ENCODE data around the gene ZNF385B. TPM values are rescaled to one million over a fixed set of nuclear protein-coding genes. Genes with fewer than 3 reads are reported as not detected.

The ZNF385B gene
- total and polyA plus RNA-seq, 2 donors from 2014 or later: 5.9 to 10.9 TPM

GRCh38 chr2:179875864-179876263 is 14.5 kb upstream of the ZNF385B start:
- Histone ChIP-seq H3K9me3 (ENCODE audit: control insufficient read depth in 2 of 3, insufficient read depth in 1 of 3, low read length in 3 of 3) (no peaks in the 10 kb centered on the region), H3K9ac (ENCODE audit: low read length in 3 of 3) (no peak overlapping the region), H3K36me3 (ENCODE audit: control insufficient read depth in 2 of 3, insufficient read depth in 3 of 3, low read length in 3 of 3) (no peaks in the 10 kb centered on the region), H3K27me3 (ENCODE audit: control insufficient read depth, insufficient read depth, low read length) (no peaks in the 10 kb centered on the region), H3K27ac (ENCODE audit: low read depth in 2 of 2, low read length in 2 of 2) (no peak overlapping the region), H3K4me1 (ENCODE audit: control insufficient read depth in 2 of 3, insufficient read depth in 2 of 3, low read depth in 1 of 3, low read length in 3 of 3) (no peaks in the 10 kb centered on the region), H3K4me3 (ENCODE audit: low read length in 3 of 3) (no peak overlapping the region)
- DNase-seq (no peak), FAIRE-seq (no peak)
- intact Hi-C loops (cut with DNase I): no loop called here
- TF ChIP-seq CTCF (IDR thresholded peaks at IDR 0.05; ENCODE audit: borderline replicate concordance, extremely low read depth, insufficient read depth): no peak

DNA sequence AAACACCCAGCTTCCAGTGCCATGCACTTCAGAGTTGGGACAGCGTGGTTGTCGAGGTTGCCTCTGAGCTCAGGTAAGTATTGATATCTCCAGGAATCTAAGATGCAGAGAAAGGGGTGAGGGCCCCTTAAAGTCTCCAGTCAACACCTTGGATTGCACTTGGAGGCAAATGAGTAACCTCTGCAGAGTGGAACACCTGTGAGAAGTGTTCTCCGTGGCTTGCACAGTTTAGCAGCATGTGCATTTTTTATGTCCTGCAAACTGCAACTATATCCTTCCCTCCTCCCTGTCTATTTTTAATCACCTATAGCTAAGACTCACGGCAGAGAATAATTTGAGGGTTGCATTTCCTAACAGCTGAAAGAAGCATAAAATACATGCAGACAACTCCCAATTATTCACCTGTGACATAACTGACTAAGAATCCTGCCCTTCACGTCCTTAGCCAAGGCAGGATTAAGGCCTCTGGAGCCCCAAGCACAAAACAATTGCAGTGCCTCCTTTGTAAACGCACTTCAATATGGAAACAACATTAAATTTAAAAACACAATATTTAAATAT is 1.6 kb upstream of the ZNF385B start:
- peaks cover 15% of the 10 kb centered on the region for H3K27me3 ChIP-seq (ENCODE audit: control insufficient read depth, insufficient read depth, low read length)

DNA sequence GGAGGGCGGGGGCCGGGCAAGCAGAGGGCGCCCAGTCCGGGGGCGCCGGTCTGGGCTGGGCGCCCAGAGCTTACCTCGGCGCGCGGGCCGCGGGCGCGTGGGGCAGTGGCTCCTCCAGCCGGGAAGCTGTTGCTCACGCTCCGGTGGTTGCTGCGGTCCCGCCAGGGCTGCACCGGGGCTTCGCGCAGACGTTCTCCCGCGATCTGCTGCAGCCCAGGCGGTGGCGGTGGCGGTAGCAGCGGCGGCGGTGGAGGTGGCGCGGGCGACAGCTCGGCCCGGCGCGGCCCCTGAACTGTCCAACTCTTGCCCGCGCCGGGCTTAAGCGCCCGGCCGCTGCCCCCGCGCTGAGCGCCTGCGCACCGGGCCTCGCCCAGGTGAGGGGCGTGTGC is 391 bp downstream of the ZNF385B start:
- Histone ChIP-seq H3K36me3 (ENCODE audit: control insufficient read depth in 2 of 3, insufficient read depth in 3 of 3, low read length in 3 of 3) (no peaks in the 10 kb centered on the region), H3K9me3 (ENCODE audit: control insufficient read depth in 2 of 3, insufficient read depth in 1 of 3, low read length in 3 of 3) (no peaks in the 10 kb centered on the region), H3K27ac (ENCODE audit: low read depth in 2 of 2, low read length in 2 of 2) (no peak overlapping the region), H3K9ac (ENCODE audit: low read length in 3 of 3) (no peak overlapping the region), H3K4me1 (ENCODE audit: control insufficient read depth in 2 of 3, insufficient read depth in 2 of 3, low read depth in 1 of 3, low read length in 3 of 3) (peaks cover 0 to 7% (median 0%) of the 10 kb centered on the region in 3 donors), H3K27me3 (ENCODE audit: control insufficient read depth, insufficient read depth, low read length) (peaks cover 16% of the 10 kb centered on the region), H3K4me3 (ENCODE audit: low read length in 3 of 3) (peak overlapping the region in 1 of 3 donors; percentile 55)
- intact Hi-C loops (cut with DNase I): no loop called here
- no peak for TF ChIP-seq CTCF (IDR thresholded peaks at IDR 0.05; ENCODE audit: borderline replicate concordance, extremely low read depth, insufficient read depth)
- DNase-seq (peak; percentile 38 to 74 (median 47)), FAIRE-seq (no peak)

More for the DNA sequence above, 1.6 kb upstream of the ZNF385B start:
- intact Hi-C loops (cut with DNase I): no loop called here
- no peak for FAIRE-seq
- DNase-seq: no peak
- Histone ChIP-seq H3K9me3 (ENCODE audit: control insufficient read depth in 2 of 3, insufficient read depth in 1 of 3, low read length in 3 of 3) (no peaks in the 10 kb centered on the region), H3K4me1 (ENCODE audit: control insufficient read depth in 2 of 3, insufficient read depth in 2 of 3, low read depth in 1 of 3, low read length in 3 of 3) (peaks cover 0 to 7% (median 0%) of the 10 kb centered on the region in 3 donors), H3K9ac (ENCODE audit: low read length in 3 of 3) (no peak overlapping the region), H3K4me3 (ENCODE audit: low read length in 3 of 3) (no peak overlapping the region), H3K36me3 (ENCODE audit: control insufficient read depth in 2 of 3, insufficient read depth in 3 of 3, low read length in 3 of 3) (no peaks in the 10 kb centered on the region), H3K27ac (ENCODE audit: low read depth in 2 of 2, low read length in 2 of 2) (no peak overlapping the region)
- no peak for TF ChIP-seq CTCF (IDR thresholded peaks at IDR 0.05; ENCODE audit: borderline replicate concordance, extremely low read depth, insufficient read depth)
